HPDE6-E6E7 (cell line): ENCODE results near the gene COL27A1.

Experiments used
- DNase-seq: peaks from one replicate; pipeline ENCODE4 v3.0.0; 2011; ENCODE audit warnings: missing footprints; ENCODE audit errors: extremely low spot score

The COL27A1 gene

DNA sequence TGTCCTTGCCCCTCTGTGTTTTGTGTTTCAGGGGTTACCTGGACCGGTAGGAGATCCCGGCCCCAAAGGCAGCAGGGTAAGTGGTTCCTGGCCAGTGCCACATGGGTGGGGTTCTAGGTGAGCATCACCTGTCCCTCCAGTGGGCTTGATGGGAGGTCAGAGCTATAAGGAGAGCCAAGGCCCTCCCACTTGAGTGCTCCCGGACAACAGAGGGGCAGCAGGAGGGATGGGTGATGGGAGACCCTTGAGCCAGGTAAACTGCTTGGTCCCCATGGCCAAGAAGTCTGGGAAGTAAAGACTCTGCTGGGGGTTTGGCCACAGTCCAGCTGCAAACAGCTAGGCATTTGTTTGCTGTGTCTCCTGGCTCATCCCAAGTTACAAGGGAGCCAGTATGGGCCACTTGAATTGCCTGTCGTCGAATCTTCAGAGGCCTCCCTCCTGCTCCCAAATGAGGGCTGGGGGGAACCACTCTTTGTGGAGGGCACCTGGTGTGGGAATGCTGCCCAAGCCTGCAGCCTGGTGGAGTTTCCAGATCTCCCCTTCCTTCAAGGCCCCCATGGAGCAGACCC lies 51.0 kb downstream of the COL27A1 start:
- no peak for DNase-seq

DNA sequence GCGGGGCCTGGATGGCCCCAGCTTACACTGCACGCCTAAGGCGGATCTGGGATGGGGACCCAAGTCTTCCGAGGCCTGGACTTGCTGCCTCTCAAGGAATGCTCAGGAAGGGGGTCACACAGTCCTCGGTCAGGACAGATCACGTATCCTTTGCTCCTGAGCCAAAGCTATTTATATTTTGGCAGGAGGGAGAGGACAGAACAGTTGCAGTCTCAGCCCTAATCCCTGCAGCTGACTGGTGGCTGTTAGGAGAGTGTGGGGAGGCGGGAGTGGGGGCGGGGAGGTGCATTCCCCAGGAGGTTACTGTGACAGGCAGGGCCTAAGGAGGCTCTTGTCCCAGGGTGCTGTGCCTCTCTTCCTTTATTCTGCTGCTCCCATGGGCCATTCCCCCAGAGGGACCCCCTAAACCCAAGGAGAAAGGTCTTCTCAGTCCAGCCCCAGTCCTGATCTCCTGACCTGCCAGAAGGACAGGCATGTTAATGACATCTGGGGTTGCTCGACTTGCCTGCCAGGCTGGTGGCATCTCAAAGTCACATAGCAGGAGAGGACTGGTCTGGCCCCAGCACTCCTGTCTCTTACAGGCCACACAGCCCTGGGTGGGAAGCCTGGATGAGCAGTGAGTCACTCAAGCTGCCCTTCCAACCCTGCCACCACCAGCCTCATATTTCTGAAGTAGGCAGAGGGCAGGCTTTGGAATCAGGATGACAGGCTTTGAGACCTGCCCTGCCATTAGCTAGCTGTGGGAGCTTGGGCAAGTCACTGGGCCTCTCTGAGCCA lies 51.9 kb downstream of the COL27A1 start:
- no peak for DNase-seq

DNA sequence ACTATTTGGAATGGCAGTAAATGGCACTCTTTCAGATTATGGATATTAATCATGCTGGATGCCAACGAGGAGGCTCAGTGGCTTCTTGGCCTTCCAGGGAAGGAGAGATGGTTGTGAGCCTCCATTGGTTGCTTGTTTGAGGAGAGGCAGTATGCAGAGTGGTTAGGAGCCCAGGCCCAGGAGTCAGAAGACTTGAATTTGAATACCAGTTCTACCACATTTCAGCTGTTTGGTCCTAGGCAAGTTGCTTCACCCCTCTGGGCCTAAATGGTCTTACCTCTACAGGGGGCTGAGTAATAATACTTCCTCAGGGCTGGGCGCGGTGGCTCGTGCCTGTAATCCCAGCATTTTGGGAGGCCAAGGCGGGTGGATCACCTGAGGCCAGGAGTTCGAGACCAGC lies 52.5 kb downstream of the COL27A1 start:
- DNase-seq = no peak

DNA sequence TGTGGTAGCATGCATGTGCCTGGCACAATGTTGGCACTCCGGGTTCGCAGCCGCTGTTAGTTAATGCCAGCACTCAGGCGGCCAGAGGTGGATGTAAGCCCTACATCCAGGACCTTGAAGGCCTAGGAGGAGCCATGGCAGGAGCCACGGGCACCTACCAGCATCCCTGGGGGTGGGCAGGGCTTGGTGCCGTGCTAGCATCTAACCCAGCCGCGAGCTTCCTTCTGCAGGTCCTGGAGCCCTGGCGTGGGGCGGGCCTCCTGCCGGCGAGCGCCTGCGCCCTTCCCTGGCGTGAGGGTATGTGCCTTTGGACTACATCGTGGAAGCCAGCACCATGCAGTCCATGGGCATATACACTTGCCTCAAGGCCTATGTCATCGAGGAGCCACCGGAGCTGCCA lies 53.8 kb downstream of the COL27A1 start:
- DNase-seq = no peak

DNA sequence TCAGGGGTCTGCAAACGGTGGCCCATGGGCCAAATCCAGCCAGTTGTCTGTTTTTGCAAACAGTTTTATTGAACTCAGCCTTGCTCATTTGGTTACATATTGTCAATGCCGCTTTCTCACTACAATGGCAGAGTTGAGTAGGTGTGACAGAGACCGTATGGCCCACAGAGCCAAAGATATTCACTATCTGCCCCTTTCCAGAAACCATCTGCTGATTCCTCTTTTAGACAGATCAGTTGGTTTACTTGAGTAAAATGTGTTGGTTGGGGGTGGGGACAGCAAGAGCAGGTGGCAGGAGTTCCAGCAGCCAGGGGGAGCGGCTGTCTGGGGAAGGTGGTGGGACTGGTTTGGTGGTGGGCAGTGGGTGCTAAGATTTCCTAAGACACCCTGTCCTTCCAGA lies 54.8 kb downstream of the COL27A1 start:
- no peak for DNase-seq

DNA sequence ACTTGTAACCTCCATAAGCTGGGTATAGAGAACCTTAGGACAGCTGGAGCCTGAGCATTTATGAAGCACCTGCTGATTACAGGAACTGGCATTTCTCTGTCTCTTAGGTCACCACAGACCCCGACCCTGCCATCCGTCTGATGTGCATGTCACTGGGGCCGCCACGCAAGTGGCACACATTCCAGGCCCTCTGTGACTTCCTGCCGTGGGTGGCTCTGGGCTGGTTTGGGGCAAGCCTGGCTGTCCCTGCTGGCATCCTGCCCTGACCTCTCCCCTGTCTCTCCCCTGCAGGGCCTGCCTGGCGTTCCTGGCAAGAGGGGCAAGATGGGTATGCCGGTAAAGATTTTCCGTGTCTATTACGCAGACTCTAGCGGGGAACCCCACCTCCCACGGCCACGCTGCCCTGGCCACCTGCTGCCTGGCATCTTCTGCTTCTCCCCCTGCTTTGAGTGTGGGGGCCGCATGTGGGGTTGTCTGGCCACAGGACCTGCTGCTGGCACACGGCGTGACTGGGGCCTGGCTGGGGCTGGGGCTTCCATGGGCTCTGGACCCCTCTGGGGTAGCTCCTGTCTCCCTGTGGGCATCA lies 55.4 kb downstream of the COL27A1 start:
- no peak for DNase-seq

DNA sequence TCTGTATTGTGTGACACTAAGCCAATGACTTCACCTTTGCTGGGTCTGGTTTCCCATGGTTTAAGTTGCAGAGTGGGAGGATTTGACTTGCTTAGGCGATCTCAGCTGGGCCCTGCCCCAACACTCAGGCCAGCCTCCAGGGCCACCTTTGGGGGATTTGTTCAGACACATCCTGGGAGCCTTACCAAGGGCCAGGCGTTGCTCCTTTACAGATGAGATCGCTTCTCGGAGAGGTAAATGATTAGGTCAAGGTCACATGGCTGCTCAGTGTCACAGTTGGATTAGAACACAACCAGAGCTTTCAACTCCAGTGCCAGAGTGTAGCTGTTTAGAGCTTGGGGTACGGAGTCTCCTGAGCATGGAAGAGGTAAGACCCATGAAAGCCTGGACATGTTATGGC lies 57.5 kb downstream of the COL27A1 start:
- no peak for DNase-seq

DNA sequence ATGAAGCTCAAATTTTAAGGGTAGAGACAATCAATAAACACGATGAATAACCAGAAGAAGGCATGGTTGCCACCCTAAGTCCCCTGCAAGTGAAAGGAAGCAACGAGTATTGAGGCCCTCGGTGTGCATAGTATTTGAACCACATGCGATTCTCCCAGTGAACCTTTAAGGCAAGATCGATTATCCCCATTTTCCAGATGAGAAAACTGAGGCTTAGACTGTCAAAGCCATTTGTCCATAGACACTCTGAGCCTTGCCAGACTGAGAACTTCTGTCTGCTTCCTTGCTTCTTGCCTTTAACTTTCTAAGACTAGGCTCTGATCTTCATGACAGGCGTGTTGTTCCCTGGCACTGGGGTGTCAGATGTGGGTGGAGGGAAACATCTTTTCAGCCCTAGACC lies 58.2 kb downstream of the COL27A1 start:
- no peak for DNase-seq

DNA sequence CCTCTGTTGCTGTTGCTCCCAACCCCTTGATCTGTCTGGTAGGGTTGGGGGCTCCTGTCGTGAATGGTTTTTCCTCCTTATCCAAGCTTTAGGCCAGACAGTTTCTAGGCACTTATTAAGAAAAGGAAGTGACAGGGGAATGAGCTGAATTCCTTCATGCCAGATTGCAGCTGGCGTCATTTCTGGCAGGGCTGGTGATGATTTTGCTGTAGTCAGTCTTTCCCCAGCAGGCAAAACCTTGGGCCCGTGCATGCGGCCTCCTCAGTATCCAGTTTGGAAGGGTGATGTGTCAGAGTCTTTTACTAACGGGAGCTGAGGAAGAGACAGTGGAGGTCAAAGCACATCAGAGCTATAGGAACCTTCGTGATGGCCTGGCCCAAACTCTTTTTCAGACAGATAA lies 58.8 kb downstream of the COL27A1 start:
- DNase-seq = no peak

DNA sequence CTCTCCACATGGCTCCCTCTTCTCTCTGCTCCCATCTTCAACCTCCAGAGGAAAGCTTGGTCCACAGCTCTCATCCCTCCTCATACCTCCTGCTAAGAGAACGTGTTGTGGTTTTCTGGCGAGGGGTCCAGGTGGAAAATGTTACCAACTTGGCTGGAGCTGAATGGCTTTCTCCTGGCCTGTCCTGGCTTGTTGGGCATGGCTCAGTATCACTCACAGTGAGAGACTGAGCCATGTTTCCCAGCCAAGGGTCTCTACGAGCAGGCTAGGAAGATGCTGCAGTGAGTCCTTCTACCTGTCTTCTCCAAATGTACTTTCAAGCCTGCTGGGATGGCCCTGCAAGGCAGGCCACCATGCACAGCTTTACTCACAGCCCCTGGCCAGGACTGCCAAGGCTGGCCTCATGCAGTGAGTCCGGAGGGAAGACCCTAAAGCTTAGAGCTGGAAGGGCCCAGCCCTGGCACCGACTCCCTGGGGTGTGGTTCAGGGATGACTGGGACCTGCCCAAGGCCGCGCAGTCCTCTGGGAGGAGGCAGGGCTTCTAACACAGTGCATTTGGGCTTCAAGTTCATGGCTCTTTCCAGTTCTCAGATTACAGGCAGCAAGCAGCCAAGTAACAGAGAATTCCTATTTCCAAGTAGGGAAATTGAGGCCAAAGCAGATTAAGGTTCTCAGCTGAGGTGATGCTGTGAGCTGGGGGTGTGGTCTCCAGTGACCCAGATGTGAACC lies 59.5 kb downstream of the COL27A1 start:
- DNase-seq = no peak

DNA sequence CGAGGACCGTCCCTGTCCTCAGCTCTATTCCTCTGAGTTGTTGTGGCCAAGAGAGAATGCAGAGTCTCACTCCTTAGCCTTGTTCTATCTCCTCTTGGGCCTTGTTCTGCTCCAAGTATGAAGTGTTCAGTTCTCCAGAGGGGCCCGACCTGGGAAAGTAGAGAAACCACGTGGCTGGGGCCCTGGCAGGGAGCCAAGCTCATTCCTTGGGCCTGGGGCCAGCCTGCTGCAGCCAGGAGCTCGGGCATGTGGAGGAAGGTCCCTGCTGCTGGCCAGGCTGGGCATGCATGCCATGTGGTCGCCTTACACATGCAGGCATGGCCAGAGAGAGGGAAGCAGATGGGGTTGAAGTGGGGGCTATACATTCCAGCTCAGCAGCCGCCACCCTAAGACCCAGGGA lies 60.7 kb downstream of the COL27A1 start:
- DNase-seq = no peak

DNA sequence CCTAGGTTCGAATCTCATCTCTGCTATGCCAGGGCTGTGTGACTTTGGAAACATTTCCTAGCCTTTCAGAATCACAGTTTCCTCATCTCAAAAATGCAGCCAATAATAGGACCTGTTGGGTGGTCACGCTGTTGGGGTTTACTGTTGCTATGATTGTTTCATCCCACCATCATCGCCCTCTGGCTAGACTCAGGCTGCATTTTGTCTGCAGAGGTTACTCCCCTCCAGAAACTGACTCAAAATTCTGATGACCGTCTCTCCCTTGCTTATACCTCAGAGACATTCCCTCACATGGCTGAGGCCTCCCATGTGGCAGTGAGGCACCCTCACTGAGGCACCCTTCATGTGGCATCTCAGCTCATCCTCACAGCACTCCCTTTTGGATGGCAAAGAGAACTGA lies 61.6 kb downstream of the COL27A1 start:
- DNase-seq = no peak

DNA sequence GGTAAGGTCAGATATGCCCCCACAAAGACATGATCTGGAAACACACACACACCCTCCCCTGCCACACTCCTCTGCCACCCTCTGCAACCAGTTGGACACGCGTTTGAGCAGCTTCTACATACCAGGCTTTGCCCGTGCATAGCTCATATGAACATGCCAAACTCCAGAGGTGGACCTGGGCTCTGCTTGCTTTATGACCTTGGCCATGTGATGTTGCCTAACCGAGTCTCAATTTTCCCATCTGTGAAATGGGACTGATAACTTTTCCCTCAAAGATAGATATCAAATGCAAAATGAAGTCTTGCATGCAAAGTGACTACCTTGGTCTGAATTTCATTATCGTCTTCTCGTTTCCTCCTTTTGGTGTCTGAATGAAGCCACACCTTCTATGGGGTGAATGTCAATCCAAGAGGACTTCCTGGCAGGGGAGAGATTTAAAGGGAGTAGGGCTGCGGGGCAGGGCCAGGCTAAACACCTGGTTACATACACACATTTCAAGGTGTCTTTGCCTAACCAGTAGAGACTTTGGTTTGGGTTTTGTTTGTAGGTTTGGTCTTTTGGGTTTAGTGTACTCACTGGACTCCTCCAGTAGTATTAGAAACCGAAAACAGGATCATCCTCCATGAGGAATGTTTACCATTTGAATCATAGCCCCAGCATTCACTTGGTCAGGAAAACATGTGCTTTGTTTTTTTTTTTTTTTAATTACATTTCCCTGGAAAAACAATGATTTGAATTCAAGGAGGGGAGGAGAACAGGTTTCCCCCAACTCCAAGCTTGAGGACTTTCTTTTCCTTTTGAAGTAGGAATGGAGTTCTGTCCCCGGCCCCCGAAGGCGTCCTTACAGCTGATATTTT lies 63.2 kb downstream of the COL27A1 start:
- no peak for DNase-seq

DNA sequence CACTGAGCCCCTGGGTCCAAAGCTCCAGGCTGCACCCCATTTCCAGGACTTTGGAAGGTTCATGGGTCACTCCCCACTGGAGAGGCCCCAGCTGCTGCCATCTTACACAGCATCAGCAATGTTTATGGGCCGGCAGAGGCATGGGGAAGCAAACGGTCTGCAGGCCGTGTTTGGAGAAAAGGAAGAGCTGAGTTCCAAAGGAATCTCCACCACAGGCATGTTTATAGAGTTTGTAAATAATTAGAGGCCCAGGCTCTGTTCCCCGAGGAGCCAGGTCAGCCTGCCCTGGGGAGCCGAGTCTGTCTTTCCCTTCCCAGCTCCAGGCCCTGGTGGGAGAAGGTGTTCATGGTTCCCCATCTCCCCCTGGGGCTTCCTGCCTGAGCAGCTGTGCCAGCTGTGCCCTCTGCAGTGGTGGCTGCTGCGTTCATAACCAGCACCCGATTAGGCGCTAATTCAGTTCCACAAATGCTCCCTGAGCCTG lies 64.8 kb downstream of the COL27A1 start:
- no peak for DNase-seq

DNA sequence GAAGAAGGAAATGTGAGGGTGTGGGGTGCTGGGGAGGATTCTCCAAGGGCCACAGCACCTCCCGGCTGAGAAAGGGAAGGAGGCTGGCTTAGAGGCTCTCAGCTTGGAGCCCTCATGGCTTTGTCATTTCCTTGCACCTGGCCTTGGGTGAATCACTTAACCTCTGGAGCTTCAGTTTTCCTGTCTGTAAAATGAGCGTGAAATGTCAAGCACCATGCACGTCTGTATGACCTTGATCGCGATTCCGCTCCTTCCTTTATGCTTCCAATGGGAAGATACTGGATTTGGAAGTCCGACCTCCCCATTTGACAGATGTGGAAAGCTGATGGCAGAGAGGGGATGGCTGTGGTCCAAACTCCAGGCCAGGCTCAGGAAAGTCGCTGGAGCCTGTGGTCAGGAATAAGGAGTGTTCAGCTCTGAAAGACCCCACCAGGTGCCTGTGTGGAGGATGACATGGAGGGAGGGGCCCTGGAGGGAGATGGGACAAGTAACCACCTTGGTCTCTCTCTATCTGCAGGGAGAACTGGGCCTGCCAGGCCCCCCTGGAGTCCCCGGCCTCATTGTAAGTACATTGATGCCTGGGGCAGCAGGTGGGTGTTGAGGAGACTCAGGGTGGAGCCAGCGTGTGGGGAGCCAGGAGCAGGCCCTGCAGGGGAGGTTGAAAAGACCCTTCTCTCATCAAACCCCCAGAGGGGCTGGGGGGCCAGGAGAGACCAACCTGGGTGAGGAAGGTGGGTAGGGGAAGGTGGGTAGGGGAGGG lies 66.5 kb downstream of the COL27A1 start:
- DNase-seq = no peak

DNA sequence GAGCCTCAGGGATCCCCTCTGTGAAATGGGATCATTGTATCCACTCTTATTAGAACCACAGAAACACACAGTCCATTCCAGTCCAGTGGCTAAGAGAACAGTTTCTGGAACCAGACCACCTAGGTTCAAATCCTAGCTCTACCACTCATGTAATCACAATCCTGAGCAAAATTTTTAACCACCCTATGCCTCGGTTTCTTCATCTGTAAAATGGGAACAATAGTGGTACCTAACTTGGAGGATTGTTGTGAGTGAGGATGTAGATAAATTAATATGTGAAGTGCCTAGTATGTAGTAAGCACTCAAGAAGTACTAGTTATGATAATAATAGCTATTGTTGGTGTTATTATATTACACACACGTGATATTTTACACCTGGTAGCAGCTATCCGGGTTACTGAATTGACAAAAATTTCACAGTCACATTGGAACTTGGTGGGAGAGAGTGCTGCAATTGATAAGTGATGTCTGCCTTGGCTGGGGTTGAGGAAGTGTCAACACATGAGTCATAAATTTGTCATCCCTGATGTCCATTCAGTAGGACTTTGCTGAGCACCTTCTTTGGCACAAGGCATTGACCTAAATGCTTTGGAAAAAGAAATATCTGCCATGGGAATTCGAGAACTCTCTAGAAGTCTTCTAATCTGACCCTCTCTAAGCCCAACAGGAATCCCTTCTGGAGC lies 68.4 kb downstream of the COL27A1 start:
- peak; percentile 53 for DNase-seq

DNA sequence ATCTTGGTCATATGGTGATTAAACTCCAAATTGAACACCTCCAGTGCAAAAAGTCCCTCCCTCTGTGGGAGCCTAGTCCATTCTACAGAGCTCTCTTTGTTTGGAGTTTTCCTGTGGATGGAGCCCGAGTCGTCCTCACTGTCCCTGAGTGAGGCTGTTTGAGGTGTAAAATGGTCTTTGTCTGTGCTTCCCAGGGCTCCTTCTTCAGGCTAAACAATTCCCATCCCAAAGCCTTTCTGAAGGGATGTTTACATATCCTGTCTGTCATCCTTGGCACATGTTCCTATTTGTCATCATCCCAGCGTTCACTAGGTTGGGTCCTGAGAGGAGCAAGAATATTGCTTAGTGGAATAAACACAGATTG lies 68.9 kb downstream of the COL27A1 start:
- DNase-seq = no peak

DNA sequence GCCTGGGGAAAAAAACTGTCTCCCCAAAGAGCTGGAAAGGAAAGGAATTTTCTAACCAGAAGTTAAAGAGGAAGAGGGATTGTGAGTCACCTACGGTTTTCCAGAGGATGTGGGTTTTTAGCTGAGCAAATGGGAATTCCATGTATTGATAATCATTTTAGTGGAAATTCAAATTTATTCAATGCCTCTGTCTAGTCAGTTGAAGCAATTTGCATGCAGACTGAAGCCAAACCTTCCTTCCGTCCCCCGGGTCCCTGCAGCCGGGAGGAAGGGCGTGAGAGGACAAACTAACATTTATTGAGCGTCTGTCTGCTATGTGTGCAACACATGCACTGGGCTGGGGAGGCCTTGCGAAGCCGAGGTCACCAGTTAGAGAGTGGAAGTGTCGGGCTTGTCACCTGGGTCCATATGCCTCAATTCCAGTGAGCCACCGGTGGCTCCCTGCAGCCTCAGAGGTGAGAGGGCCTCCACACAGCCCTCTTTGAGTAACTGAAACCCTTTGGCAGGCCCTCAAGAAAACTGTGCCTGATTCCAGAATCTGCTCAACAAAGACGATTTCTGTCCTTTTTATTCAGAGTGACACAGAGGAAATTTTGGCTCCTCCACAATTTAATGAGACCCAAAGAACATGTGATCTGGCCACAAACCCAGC lies 70.3 kb downstream of the COL27A1 start:
- no peak for DNase-seq

DNA sequence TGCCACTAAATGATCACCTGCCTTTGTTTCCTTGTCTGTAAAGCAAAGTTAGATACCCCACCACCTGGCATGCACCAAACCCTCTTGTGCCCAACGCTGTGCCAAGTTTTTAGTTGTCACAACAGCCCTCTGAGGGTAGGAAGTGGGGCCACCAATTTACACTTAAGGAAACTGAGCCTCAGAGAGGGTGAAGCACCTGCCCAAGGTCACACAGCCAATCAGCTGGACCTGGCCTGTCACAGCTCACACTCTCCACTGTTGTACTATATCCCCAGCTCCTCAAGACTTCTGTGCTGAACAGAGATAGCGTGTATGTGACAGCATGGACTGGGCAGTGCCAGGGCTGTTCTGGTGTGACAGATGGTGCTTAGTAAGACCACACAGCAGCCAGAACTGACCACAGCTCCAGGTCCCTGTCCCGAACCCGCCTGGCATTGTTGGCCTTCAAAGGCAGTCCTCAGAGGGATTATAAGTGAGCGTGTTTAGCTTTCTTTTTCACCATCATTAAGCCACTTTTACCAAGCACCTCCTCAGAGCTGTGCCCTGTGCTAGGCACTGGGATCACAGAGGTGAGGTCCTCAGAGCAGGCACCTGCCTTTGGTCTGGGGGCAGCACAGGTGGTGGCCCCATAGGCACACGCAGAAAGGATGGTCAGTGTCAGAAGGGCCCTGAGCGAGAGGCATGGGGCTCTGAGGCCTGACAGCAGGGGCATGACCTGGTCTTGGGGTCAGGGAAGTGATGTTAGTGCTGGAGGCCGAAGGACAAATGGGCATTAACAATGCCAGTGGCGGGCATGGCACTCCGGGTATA lies 71.1 kb downstream of the COL27A1 start:
- DNase-seq = no peak
